GM10248 (cell line): ENCODE measurements around the gene CMIP.

Experiments used
- CTCF ChIA-PET: fragments of 300-600 bp; sonication (Branson Sonifier 250); formaldehyde crosslinking; extraction: SDS; loops from one replicate; lab custom pipeline; 2021; ENCODE audit warnings: antibody characterized with exemption; lab: Yijun Ruan, JAX
- POLR2A ChIA-PET: fragments of 350-650 bp; sonication (Branson Sonifier 250); formaldehyde crosslinking; extraction: SDS; loops from one replicate; lab custom pipeline; 2020; ENCODE audit warnings: antibody characterized with exemption; lab: Yijun Ruan, JAX
- DNase-seq: peaks from one replicate; pipeline ENCODE4 v3.0.0; 2012; ENCODE audit errors: extremely low spot score
- TF ChIP-seq, protein P1 (sequence below): IDR thresholded peaks from 2 replicates; pipeline ENCODE4 v1.5.1; 2012; ENCODE audit warnings: mild to moderate bottlenecking, low read depth; ENCODE audit errors: extremely low read depth, missing control alignments, control extremely low read depth

The CMIP gene

DNA sequence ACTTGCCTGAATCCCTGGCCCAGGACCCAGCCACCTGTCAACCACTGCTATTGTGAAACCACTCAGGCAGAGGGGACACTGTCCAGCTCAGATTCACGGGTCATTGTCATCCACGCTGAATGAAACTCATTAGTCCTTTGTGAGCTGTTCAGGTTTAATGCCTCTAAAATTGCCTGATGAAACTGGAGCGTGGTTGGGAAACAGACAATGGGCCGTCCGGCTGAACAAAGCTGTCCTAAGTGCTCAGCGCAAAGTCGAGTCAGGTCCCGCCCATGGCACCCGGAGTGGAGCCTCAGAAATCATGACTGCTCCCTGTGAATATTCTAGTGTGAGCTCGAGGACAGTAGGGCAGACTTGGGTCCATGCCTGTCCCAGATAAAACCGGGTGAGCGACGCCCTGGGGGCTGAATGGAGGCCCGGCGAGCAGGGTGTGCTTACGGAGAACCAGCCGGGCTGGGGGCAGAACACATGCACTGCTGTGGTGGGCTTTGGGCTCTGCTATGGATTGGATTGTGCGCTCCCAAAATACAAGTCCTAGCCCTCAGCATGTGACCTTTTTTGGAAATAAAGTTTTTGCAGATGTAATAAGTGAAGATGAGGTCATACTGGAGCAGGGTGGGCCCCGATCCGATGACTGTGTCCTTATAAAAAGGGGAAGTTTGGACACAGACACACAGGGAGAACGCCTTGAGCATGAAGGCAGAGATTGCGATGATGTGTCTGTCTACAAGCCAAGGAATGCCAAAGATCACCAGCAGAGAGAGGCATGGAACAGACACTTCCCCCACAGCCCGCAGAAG, 12.9 kb upstream of the CMIP start:
- no peak for DNase-seq
- ChIA-PET CTCF (interaction anchor here (1.1 to 3.0 kb wide), 3 partner anchors 8 to 66 kb away, joined by 3 to 10 read pairs (median 7); no protein-coding TSS in a partner anchor), POLR2A (no interaction called here)
- TF ChIP-seq, protein P1, sequence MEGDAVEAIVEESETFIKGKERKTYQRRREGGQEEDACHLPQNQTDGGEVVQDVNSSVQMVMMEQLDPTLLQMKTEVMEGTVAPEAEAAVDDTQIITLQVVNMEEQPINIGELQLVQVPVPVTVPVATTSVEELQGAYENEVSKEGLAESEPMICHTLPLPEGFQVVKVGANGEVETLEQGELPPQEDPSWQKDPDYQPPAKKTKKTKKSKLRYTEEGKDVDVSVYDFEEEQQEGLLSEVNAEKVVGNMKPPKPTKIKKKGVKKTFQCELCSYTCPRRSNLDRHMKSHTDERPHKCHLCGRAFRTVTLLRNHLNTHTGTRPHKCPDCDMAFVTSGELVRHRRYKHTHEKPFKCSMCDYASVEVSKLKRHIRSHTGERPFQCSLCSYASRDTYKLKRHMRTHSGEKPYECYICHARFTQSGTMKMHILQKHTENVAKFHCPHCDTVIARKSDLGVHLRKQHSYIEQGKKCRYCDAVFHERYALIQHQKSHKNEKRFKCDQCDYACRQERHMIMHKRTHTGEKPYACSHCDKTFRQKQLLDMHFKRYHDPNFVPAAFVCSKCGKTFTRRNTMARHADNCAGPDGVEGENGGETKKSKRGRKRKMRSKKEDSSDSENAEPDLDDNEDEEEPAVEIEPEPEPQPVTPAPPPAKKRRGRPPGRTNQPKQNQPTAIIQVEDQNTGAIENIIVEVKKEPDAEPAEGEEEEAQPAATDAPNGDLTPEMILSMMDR = no peak

DNA sequence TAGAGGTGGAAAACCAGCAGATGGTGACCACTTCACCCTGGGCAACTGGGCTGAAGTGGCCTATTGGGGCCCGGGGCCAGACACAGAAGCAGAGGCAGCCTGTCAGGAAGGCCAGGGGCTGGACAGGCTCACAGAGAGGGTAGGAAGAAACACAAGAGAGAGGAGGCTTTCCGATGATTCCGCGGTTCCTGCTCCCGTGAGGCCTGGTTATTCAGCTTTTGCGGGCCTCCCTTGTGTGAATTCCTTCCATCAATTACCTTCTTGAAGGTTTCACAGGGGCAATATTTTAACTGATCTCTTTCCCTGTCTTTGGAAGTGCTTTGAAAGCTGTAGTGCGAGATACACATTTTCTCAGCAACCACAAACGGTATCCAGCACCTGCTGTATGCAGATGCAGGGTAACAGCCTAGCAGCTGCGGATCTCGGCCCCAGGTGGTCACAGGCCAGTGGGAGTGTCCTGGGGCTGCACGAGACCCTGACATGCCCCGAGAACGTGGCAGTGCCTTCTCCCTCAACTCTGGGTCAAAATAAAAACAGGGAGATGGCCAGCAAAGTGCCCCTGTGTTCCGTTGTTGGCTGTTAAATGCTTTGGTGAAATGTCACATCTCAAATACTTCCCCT, 11.6 kb upstream of the CMIP start:
- ChIA-PET POLR2A (no interaction called here), CTCF (no interaction called here)
- TF ChIP-seq, protein P1 = no peak
- DNase-seq = no peak

DNA sequence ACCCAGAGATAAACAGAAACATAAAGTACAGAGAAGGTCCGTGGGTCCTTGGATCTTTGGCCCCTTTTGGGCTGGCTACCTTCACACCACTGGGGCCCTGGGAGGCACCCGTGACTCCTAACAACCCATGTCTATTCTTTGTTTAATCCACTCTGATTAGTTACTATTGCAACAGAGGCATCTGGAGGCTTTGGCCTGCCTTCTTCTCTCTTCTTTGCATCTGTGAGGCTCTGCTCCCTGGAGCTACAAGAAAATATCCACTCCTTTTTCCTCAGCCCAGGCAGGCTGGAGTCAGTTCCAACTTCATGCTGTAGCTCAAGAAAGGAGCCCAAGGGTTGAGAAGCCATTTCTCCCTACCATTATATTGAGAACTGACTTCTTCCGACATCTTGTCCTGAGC, 9.5 kb upstream of the CMIP start:
- no peak for DNase-seq
- ChIA-PET CTCF (interaction anchor here (1.4 to 1.8 kb wide), 5 partner anchors 9 to 319 kb away, joined by 3 read pairs; no protein-coding TSS in a partner anchor), POLR2A (interaction anchor here (0.7 kb wide), 1 partner anchor 49 kb away, joined by 3 read pairs; no protein-coding TSS in a partner anchor)
- TF ChIP-seq, protein P1 = no peak

DNA sequence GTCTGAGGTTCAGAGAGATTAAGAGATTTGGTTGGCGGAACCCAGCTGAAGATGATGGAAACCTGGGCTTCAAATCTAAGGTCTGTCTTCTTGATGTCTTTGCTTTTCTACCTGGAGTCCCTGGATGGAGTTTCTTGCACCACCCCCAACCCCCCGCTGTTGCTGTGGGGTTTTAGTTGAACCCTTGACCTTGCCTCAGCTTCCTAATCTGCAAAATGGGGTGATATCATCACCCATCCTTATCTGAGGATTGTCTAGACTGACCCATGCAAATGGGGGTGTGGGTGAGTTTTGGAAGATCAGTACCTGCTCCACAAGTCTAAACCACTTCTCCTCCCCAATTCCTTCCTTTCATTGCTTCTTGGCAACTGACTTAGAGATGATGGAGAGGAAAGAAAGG, 9.0 kb upstream of the CMIP start:
- POLR2A ChIA-PET = interaction anchor here (0.7 kb wide), 1 partner anchor 48 kb away, joined by 3 read pairs; no protein-coding TSS in a partner anchor
- CTCF ChIA-PET = interaction anchor here (1.4 to 1.8 kb wide), 3 partner anchors 8 to 32 kb away, joined by 3 read pairs; no protein-coding TSS in a partner anchor
- TF ChIP-seq, protein P1 = no peak
- no peak for DNase-seq

DNA sequence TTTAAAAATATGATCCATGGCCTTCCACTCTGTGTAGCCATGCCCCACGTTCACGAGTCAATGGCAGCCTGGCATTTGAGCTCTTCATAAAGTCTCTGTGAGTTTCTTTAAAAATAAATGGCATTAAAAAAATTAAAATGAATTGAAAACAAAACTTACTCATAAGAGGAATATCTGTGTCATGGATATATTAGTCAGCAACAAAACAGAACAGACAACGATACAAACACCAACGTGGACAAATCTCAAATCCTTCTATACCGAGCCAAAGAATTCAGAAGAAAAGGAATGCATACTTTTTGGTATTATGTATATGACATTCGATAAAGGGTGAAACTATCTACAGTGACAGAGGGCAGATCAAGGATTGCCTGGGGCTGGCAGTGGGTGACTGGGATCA, 8.2 kb upstream of the CMIP start:
- no peak for DNase-seq
- ChIA-PET CTCF (interaction anchor here (1.8 kb wide), 1 partner anchor 33 kb away, joined by 3 read pairs; no protein-coding TSS in a partner anchor), POLR2A (no interaction called here)
- TF ChIP-seq, protein P1 = no peak

DNA sequence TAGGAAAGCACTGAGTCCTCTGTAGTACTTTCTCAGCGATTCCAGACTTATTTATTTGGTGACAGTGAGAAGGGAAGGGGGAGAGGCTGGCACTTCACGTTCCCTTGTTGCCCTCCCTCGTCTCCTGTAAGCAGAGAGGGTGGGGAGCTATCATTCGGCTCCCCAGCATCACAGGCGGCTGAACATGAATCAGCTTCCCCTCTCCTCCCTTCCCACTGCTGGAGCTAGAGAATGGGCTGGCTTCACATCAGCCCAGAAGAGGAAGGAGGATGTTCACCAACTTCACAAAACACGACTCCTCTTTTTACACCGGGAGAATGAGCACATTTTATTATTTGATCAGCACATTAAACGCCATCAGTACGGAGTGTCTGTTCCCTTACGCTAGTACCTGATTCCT, 6.7 kb upstream of the CMIP start:
- TF ChIP-seq, protein P1 = no peak
- ChIA-PET POLR2A (no interaction called here), CTCF (no interaction called here)
- no peak for DNase-seq
